Panc1 (cell line): Measurements from ENCODE around the gene ADSS1.

Experiments
- TCF7L2 ChIP-seq: IDR thresholded peaks from 2 replicates; pipeline ENCODE4 v1.6.1; 2011; ENCODE audit warnings: mild to moderate bottlenecking, low read depth, low read length, inconsistent platforms
- TF ChIP-seq, protein P1 (sequence below): fragments of 450-650 bp; IDR thresholded peaks from 2 replicates; pipeline ENCODE4 v1.5.1; 2017; ENCODE audit warnings: mild to moderate bottlenecking
- TF ChIP-seq, protein P2 (sequence below), 2 experiments: IDR thresholded peaks; 2 replicates each; pipeline ENCODE4 v1.6.1; 2011 to 2012; ENCODE audit warnings: low read depth in 2 of 2, control low read depth in 1 of 2, low read length in 1 of 2, mild to moderate bottlenecking in 1 of 2, moderate library complexity in 1 of 2; ENCODE audit not compliant: insufficient read depth in 1 of 2

DNA sequence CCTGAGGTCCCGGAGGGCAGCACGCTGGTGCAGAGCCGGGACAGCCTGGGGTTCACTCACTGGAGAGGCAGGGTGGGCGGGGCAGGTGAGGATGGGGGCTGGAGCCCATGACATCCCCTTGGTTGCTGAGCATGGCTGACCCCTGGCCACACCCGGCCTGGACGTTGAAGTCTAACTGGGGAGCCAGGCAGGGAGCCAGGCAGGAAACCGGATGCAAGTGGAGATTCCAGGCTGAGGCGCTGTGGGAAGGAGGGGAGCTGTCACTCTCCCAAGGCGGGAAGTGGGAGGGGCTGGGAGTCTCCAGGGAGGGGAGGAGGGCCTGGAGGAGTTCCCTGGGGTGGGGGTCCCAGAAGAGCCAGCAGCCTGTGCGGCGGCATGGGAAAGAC is 42.3 kb upstream of the ADSS1 start:
- TF ChIP-seq, protein P1, sequence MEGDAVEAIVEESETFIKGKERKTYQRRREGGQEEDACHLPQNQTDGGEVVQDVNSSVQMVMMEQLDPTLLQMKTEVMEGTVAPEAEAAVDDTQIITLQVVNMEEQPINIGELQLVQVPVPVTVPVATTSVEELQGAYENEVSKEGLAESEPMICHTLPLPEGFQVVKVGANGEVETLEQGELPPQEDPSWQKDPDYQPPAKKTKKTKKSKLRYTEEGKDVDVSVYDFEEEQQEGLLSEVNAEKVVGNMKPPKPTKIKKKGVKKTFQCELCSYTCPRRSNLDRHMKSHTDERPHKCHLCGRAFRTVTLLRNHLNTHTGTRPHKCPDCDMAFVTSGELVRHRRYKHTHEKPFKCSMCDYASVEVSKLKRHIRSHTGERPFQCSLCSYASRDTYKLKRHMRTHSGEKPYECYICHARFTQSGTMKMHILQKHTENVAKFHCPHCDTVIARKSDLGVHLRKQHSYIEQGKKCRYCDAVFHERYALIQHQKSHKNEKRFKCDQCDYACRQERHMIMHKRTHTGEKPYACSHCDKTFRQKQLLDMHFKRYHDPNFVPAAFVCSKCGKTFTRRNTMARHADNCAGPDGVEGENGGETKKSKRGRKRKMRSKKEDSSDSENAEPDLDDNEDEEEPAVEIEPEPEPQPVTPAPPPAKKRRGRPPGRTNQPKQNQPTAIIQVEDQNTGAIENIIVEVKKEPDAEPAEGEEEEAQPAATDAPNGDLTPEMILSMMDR, result no peak
- TF ChIP-seq TCF7L2, result no peak
- TF ChIP-seq, protein P2, sequence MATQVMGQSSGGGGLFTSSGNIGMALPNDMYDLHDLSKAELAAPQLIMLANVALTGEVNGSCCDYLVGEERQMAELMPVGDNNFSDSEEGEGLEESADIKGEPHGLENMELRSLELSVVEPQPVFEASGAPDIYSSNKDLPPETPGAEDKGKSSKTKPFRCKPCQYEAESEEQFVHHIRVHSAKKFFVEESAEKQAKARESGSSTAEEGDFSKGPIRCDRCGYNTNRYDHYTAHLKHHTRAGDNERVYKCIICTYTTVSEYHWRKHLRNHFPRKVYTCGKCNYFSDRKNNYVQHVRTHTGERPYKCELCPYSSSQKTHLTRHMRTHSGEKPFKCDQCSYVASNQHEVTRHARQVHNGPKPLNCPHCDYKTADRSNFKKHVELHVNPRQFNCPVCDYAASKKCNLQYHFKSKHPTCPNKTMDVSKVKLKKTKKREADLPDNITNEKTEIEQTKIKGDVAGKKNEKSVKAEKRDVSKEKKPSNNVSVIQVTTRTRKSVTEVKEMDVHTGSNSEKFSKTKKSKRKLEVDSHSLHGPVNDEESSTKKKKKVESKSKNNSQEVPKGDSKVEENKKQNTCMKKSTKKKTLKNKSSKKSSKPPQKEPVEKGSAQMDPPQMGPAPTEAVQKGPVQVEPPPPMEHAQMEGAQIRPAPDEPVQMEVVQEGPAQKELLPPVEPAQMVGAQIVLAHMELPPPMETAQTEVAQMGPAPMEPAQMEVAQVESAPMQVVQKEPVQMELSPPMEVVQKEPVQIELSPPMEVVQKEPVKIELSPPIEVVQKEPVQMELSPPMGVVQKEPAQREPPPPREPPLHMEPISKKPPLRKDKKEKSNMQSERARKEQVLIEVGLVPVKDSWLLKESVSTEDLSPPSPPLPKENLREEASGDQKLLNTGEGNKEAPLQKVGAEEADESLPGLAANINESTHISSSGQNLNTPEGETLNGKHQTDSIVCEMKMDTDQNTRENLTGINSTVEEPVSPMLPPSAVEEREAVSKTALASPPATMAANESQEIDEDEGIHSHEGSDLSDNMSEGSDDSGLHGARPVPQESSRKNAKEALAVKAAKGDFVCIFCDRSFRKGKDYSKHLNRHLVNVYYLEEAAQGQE (IDR thresholded peaks at IDR 0.05; ENCODE audit: insufficient read depth in 1 of 2, low read depth in 2 of 2, low read length in 1 of 2), result no peak
